ENCODE data around the gene CPZ. TPM values are rescaled to one million over a fixed set of nuclear protein-coding genes. Genes with fewer than 3 reads are reported as not detected.

The CPZ gene
- total and polyA plus RNA-seq, 11 donors = 0.13 to 4.8 (median 0.26) TPM; not detected in 2

DNA sequence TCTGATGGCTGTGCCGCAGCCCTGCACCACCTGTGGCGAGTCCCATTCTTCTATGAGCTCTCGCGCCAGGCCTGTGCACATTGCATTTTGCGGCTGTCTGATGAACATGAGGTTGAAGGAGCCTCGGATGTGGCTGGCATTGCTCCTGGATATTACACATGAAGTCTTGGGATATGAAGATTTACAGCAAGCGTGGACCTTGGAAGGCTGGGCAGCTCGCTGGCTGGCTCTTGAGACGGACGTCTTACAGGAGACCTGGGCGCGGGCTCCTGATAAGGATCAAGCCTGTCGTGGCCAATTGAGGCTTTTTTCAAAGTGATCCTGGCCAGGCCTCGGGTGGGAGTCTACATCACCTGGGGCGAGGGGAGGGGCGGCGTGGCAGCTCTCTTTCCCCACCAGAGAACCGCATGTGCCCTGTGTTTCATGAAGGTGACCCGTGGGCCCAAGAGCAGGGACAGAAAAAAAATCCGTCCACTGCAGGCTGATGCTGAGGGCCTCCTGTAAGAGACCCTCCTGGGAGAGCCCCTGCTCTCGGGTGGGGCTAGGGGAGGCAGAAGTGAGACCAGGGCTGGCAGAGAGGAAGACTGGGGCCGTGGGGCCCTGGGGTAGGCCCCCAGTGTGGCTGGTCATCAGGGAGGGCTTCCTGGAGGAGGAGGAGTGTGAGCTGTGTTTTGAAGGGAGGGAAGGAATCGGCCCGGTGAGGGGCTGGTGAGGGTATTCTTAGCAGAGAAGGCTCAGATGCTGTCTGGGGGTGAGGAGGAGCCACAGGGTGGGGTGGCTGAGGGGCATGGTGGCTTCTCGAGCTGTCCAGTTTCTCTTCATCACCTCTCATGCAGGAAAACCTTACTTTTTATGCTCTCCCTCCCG lies 23.6 kb downstream of the CPZ start:
- Histone ChIP-seq H3K36me3 (no peaks in the 10 kb centered on the region), H3K4me3 (no peak overlapping the region), H3K27ac (no peak overlapping the region), H3K27me3 (peaks cover 0 to 18% (median 0%) of the 10 kb centered on the region in 9 donors), H3K9me3 (no peaks in the 10 kb centered on the region), H3K4me1 (peaks cover 0 to 11% (median 2%) of the 10 kb centered on the region in 12 donors)
- TF ChIP-seq POLR2A (IDR thresholded peaks at IDR 0.05) = no peak
- no peak for TF ChIP-seq CTCF (IDR thresholded peaks at IDR 0.05)
- WGBS, 4 donors = 82 to 88% (median 82%) methylated on average over 26 of the region's 26 CpGs
- ATAC-seq (no peak), DNase-seq (peak in 3 of 5 donors; percentile 4 to 23 (median 18))
- intact Hi-C loops (cut with DNase I) = loop anchor here in 2 of 10 donors (10.0 kb wide), 2 partner anchors 269 to 299 kb away; no protein-coding TSS in a partner anchor

GRCh38 chr4:8616831-8617230 lies 24.3 kb downstream of the CPZ start:
- H3K27ac ChIP-seq = no peak overlapping the region
- no peaks in the 10 kb centered on the region for H3K9me3 ChIP-seq
- H3K4me3 ChIP-seq = no peak overlapping the region
- TF ChIP-seq CTCF (IDR thresholded peaks at IDR 0.05) (no peak), POLR2A (IDR thresholded peaks at IDR 0.05) (no peak)
- peak in 3 of 5 donors; percentile 1 to 54 (median 18) for DNase-seq
- no peaks in the 10 kb centered on the region for H3K36me3 ChIP-seq
- peaks cover 0 to 18% (median 0%) of the 10 kb centered on the region in 9 donors for H3K27me3 ChIP-seq
- intact Hi-C loops (cut with DNase I) = loop anchor here in 2 of 10 donors (10.0 kb wide), 2 partner anchors 268 to 298 kb away; no protein-coding TSS in a partner anchor
- 73 to 84% (median 78%) methylated on average over 12 to 16 of the region's 16 CpGs for WGBS, 4 donors
- no peak for ATAC-seq
- peaks cover 0 to 7% (median 0%) of the 10 kb centered on the region in 12 donors for H3K4me1 ChIP-seq

DNA sequence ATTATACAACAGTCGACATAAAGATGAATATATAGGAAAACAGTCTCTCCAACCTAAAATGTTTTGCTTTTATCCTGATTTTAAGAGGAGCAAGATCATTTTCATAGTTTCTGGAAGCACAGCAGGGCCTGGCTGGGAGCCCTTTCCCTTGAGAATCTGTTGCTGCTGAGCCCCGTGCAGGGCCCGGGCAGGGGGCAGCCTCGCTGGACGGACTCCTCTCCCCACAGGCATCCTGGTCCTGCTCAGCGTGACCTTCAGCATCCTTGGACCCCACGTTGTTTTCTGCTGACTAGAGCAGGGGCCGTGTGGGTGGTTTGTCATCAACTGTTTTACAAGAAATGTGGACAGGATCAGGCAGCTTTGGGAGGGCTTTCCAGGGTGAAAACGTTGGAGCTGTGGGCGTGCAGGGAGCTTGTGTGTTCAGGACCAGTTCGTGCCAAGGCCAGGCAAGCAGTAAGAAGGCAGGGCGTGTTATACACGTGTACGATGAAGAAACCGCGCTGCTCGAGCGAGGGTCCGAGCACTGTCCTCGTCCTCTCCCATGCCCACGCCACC lies 25.0 kb downstream of the CPZ start:
- no peak overlapping the region for H3K4me3 ChIP-seq
- no peak overlapping the region for H3K27ac ChIP-seq
- intact Hi-C loops (cut with DNase I) = loop anchor here in 2 of 10 donors (10.0 kb wide), 2 partner anchors 267 to 297 kb away; no protein-coding TSS in a partner anchor
- DNase-seq (peak in 3 of 5 donors; percentile 9 to 33 (median 17)), ATAC-seq (no peak)
- no peak for TF ChIP-seq CTCF (IDR thresholded peaks at IDR 0.05)
- TF ChIP-seq POLR2A (IDR thresholded peaks at IDR 0.05) = no peak
- H3K36me3 ChIP-seq = no peaks in the 10 kb centered on the region
- peaks cover 0 to 6% (median 0%) of the 10 kb centered on the region in 12 donors for H3K4me1 ChIP-seq
- no peaks in the 10 kb centered on the region for H3K9me3 ChIP-seq
- peaks cover 0 to 18% (median 0%) of the 10 kb centered on the region in 9 donors for H3K27me3 ChIP-seq
- WGBS, 4 donors = 63 to 69% (median 67%) methylated on average over 21 of the region's 21 CpGs

- Histone ChIP-seq H3K27ac (no peak overlapping the region), H3K9me3 (no peaks in the 10 kb centered on the region), H3K4me3 (no peak overlapping the region), H3K27me3 (peaks cover 0 to 18% (median 0%) of the 10 kb centered on the region in 9 donors), H3K36me3 (no peaks in the 10 kb centered on the region), H3K4me1 (peaks cover 0 to 3% (median 0%) of the 10 kb centered on the region in 12 donors)
- DNase-seq (peak in 2 of 5 donors; percentile 5 to 48), ATAC-seq (no peak)
- no peak for TF ChIP-seq CTCF (IDR thresholded peaks at IDR 0.05)
- TF ChIP-seq POLR2A (IDR thresholded peaks at IDR 0.05) = no peak
- intact Hi-C loops (cut with DNase I) = loop anchor here in 2 of 10 donors (10.0 kb wide), 2 partner anchors 266 to 296 kb away; no protein-coding TSS in a partner anchor
- WGBS, 4 donors = 84 to 97% (median 85%) methylated on average over 5 to 15 of the region's 15 CpGs
These were observed 25.9 kb downstream of the CPZ start for GRCh38 chr4:8618421-8618820.

Data from heart left ventricle (tissue), 16 donors.